ENCODE measurements around the gene NTHL1.

DNA sequence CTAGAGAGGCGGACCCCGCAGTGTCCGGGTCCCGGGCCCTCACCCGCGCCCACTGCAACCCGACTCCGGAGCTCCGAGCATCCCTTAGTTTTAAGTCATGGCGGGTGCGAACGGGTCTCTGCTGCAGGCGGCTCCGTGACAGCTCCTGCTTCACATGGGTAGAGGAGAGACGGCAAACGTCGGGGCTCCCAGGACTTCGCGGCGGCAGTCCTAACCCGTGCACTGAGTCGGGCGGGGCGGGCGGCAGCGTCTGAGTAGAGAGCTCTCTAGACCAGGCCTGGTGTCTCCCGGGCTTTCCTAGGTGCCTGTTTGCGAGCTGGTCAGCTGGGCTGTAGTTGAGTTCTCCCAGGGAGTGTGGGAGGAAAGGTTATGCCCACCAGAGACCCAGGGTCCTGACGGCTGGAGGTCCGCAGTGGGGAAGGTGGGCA, 496 bp upstream of the NTHL1 start:
- TF ChIP-seq CTCF (conservative IDR thresholded peaks at IDR 0.05; ENCODE audit: low read depth, low read length): no peak
- TF ChIP-seq EZH2 (IDR thresholded peaks at IDR 0.05; ENCODE audit: borderline replicate concordance, low read depth, low read length, poor library complexity, severe bottlenecking): no peak
